Measurements from ENCODE around the gene KCP. TPM values are rescaled to one million over a fixed set of nuclear protein-coding genes. Genes with fewer than 3 reads are reported as not detected.

KCP gene
- polyA plus RNA-seq, 1 donor: 1.3 TPM

DNA sequence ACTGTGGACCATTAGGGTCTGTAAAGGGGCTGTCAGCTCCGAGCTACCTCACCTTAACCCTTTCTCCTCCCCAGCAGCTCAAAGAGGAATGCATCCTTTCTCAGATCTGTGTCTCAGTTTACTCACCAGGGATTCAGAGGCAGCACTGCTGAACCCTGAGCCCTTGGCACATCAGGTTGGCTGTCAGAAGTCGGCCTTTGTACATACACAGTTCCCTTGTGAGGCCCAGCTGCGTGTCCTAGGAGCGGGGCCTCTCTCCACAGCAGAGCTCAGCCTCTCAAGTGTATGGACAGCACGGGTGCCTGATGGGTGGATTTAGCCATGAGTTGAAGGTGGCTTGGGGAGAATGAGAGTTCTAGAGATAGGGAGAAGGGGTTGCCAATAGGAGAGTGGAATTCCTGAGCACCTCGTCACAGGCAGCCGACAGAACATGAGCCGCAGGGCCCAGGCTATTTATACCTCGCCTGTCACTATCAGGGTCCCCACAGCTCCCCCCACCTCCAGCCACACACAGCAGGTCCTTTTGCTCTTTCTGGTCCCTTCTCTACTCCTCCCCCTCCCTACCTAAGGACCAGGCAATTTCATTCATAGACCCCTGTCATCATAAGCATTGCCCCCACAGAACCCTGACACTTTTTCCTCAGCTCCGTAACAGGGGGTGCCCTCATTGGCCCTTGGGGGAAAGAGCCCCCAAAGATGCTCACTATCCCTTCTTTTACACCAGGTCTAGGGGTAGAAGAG, 82.4 kb downstream of the KCP start:
- no peak overlapping the region for H3K4me3 ChIP-seq (ENCODE audit: low read length)
- peak; percentile 93 to 95 for DNase-seq
- peaks cover 28% of the 10 kb centered on the region for H3K27me3 ChIP-seq (ENCODE audit: control insufficient read depth, insufficient read depth, low read length)
- H3K9me3 ChIP-seq (ENCODE audit: control insufficient read depth, low read depth, low read length): peaks cover 10% of the 10 kb centered on the region
- no CpG with 5 or more reads among the region's 10 CpGs for WGBS (ENCODE audit: insufficient coverage, low lambda C conversion rate)
- no peaks in the 10 kb centered on the region for H3K36me3 ChIP-seq (ENCODE audit: control insufficient read depth, insufficient read depth, low read length)
- peak overlapping the region; percentile 97 for H3K27ac ChIP-seq (ENCODE audit: low read length)
- H3K4me1 ChIP-seq (ENCODE audit: control insufficient read depth, insufficient read depth, low read length): peaks cover 54% of the 10 kb centered on the region

DNA sequence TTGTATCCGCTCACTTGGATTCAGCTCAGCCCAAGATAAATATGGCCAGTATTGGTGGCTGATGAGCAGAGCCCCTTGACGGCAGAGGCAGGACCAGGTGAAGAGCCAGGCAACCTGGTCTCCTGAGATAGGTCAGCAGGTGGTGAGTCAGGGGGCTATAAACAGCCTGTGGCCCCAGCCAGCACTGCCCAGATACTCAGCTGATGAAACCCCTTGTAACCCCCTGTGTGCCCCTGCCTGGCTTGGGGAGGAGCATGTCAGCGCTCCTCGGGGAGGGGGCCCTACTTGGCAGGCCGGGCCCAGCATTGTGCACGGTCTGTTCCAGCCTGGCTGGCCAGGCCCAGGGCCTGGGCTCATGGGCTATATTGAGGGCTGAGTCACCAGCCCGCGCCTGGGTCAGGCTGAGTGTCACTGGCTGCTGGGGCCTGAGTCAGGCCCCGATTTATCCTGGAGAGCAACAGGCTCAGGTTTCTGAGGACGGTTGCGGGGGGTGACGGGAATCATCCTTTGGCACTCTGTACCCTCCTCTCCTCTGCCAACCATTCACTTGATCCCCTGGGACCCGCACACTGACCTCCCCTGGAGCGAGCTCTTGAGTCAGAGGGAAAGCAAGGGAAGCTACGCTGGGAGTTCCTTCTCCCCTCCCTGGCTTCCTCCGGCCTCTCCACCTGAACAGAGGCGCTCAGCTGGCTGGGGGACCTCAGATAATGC, 83.1 kb downstream of the KCP start:
- Histone ChIP-seq H3K4me1 (ENCODE audit: control insufficient read depth, insufficient read depth, low read length) (peaks cover 48% of the 10 kb centered on the region), H3K9me3 (ENCODE audit: control insufficient read depth, low read depth, low read length) (peaks cover 10% of the 10 kb centered on the region), H3K27ac (ENCODE audit: low read length) (peak overlapping the region; percentile 97), H3K27me3 (ENCODE audit: control insufficient read depth, insufficient read depth, low read length) (peaks cover 22% of the 10 kb centered on the region), H3K36me3 (ENCODE audit: control insufficient read depth, insufficient read depth, low read length) (no peaks in the 10 kb centered on the region), H3K4me3 (ENCODE audit: low read length) (no peak overlapping the region)
- WGBS (ENCODE audit: insufficient coverage, low lambda C conversion rate): no CpG with 5 or more reads among the region's 17 CpGs
- DNase-seq: peak; percentile 27 to 56

DNA sequence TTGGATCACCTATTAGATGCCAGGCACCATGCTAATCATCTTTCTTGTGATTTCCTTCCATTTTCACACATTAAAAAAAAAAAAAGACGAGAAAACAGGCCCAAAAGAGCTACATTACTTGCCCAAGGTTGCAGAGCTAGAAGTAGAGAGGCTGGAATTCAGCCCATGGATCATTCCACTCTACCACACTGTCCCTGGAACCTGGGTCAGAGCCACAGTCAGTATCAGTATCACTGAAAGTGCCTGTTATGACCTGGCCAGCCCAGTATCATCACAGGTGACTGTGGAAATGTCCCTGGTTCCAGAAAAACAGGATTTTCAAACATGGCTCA, 83.6 kb downstream of the KCP start:
- Histone ChIP-seq H3K4me3 (ENCODE audit: low read length) (no peak overlapping the region), H3K27me3 (ENCODE audit: control insufficient read depth, insufficient read depth, low read length) (peaks cover 17% of the 10 kb centered on the region), H3K9me3 (ENCODE audit: control insufficient read depth, low read depth, low read length) (peaks cover 10% of the 10 kb centered on the region), H3K36me3 (ENCODE audit: control insufficient read depth, insufficient read depth, low read length) (no peaks in the 10 kb centered on the region), H3K4me1 (ENCODE audit: control insufficient read depth, insufficient read depth, low read length) (peaks cover 44% of the 10 kb centered on the region), H3K27ac (ENCODE audit: low read length) (peak overlapping the region; percentile 97)
- WGBS (ENCODE audit: insufficient coverage, low lambda C conversion rate): no CpG with 5 or more reads among the region's 1 CpG
- DNase-seq: peak in 1 of 2 donors; percentile 21

Other genes starting within 250 kb of the KCP start
- gene GARIN1A, start 238.4 kb downstream of the KCP start, polyA plus RNA-seq: 1.6 TPM
- gene CALU, start 171.3 kb downstream of the KCP start, polyA plus RNA-seq: 92.5 TPM
- 0.18 TPM for gene OPN1SW, start 134.9 kb downstream of the KCP start, polyA plus RNA-seq
- gene CCDC136, start 118.7 kb downstream of the KCP start, polyA plus RNA-seq: 11.3 TPM
- gene FLNC, start 80.3 kb downstream of the KCP start, polyA plus RNA-seq: 53.3 TPM
- gene ATP6V1F, start 47.9 kb downstream of the KCP start, polyA plus RNA-seq: 193 TPM
- gene IRF5, start 27.2 kb upstream of the KCP start, polyA plus RNA-seq: 5.5 TPM
- gene TNPO3, start 144.4 kb upstream of the KCP start, polyA plus RNA-seq: 32.1 TPM
- gene TSPAN33, start 234.0 kb upstream of the KCP start, polyA plus RNA-seq: 9.6 TPM

Data from large intestine (tissue), 3 donors.